ENCODE measurements around the gene DLGAP1. TPM values are rescaled to one million over a fixed set of nuclear protein-coding genes. Genes with fewer than 3 reads are reported as not detected.

The DLGAP1 gene
- total RNA-seq, 2 experiments from 2014 or later, result 0.31 to 0.36 TPM

DNA sequence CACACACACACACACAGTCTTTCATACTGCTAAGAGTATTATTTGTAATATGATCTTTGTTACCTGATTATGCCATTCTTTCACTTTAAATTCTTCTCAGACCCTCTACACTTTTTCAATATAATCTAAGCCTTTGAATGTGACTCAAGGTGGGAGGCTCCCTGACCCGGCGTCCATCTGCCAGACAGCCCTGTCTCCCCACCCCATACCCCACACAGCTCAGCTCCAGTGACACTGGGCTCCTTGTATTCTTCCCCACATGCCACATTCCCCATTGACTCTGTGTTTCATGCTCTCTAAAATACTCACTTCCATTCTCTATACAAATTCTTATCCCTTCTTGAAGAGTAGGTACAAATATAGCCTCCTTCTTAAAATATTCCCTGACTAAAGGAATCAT, 563.0 kb downstream of the DLGAP1 start:
- no peaks in the 10 kb centered on the region for H3K9me3 ChIP-seq (ENCODE audit: control insufficient read depth in 1 of 2, insufficient read depth in 1 of 2, low read length in 2 of 2)
- no peak overlapping the region for H3K27ac Mint-ChIP-seq
- no peaks in the 10 kb centered on the region for H3K27me3 ChIP-seq (ENCODE audit: control insufficient read depth in 1 of 2, insufficient read depth in 2 of 2, low read length in 2 of 2)
- TF ChIP-seq, protein P1, sequence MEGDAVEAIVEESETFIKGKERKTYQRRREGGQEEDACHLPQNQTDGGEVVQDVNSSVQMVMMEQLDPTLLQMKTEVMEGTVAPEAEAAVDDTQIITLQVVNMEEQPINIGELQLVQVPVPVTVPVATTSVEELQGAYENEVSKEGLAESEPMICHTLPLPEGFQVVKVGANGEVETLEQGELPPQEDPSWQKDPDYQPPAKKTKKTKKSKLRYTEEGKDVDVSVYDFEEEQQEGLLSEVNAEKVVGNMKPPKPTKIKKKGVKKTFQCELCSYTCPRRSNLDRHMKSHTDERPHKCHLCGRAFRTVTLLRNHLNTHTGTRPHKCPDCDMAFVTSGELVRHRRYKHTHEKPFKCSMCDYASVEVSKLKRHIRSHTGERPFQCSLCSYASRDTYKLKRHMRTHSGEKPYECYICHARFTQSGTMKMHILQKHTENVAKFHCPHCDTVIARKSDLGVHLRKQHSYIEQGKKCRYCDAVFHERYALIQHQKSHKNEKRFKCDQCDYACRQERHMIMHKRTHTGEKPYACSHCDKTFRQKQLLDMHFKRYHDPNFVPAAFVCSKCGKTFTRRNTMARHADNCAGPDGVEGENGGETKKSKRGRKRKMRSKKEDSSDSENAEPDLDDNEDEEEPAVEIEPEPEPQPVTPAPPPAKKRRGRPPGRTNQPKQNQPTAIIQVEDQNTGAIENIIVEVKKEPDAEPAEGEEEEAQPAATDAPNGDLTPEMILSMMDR (IDR thresholded peaks at IDR 0.05), result no peak
- H3K36me3 ChIP-seq (ENCODE audit: insufficient read depth, low read length), result no peaks in the 10 kb centered on the region
- H3K36me3 Mint-ChIP-seq (ENCODE audit: low read depth), result no peaks in the 10 kb centered on the region
- H3K4me3 Mint-ChIP-seq, result no peak overlapping the region
- H3K27me3 Mint-ChIP-seq, result peaks cover 6% of the 10 kb centered on the region
- ChIA-PET CTCF (no interaction called here), POLR2A (no interaction called here)
- H3K9me3 Mint-ChIP-seq, result no peaks in the 10 kb centered on the region
- ATAC-seq (ENCODE audit: poor library complexity), result no peak
- no peaks in the 10 kb centered on the region for H3K4me1 Mint-ChIP-seq (ENCODE audit: low read depth)
- intact Hi-C loops (cut with DNase I, micrococcal nuclease), result no loop called here
- no peak overlapping the region for H3K4me3 ChIP-seq (ENCODE audit: low read length)
- DNase-seq, result no peak
- H3K27ac ChIP-seq (ENCODE audit: low read depth in 1 of 2, low read length in 2 of 2), result no peak overlapping the region
- H3K4me1 ChIP-seq (ENCODE audit: insufficient read depth, low read length), result no peaks in the 10 kb centered on the region

DNA sequence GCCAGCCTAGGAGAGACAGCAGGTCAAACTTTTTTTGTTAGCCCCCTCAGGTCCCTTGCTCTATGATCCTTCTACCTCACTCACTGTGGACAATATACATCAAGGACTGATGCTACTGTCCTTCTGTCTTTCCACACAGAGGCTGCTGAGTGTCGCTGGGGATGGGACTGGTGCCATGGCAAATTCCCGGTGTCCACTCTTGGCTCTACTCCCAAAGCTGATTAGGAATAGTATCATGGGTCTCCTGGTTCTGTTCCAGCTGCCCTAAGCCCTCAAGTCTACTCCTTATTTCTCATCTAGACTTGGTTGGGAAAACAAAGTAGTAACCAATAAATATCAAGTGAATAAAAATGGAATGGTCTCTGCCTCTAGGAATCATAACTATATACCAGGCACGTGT, 563.9 kb downstream of the DLGAP1 start:
- TF ChIP-seq, protein P1 (IDR thresholded peaks at IDR 0.05), result no peak
- Mint-ChIP-seq H3K36me3 (ENCODE audit: low read depth) (no peaks in the 10 kb centered on the region), H3K27me3 (peaks cover 12% of the 10 kb centered on the region), H3K4me3 (no peak overlapping the region), H3K9me3 (no peaks in the 10 kb centered on the region), H3K27ac (no peak overlapping the region), H3K4me1 (ENCODE audit: low read depth) (no peaks in the 10 kb centered on the region)
- no peak overlapping the region for H3K27ac ChIP-seq (ENCODE audit: low read depth in 1 of 2, low read length in 2 of 2)
- ATAC-seq (ENCODE audit: poor library complexity) (no peak), DNase-seq (no peak)
- CTCF ChIA-PET, result no interaction called here
- no peaks in the 10 kb centered on the region for H3K4me1 ChIP-seq (ENCODE audit: insufficient read depth, low read length)
- POLR2A ChIA-PET, result no interaction called here
- H3K4me3 ChIP-seq (ENCODE audit: low read length), result no peak overlapping the region
- no peaks in the 10 kb centered on the region for H3K36me3 ChIP-seq (ENCODE audit: insufficient read depth, low read length)
- intact Hi-C loops (cut with DNase I, micrococcal nuclease), result no loop called here
- peaks cover 0 to 4% of the 10 kb centered on the region in 2 experiments for H3K27me3 ChIP-seq (ENCODE audit: control insufficient read depth in 1 of 2, insufficient read depth in 2 of 2, low read length in 2 of 2)
- H3K9me3 ChIP-seq (ENCODE audit: control insufficient read depth in 1 of 2, insufficient read depth in 1 of 2, low read length in 2 of 2), result no peaks in the 10 kb centered on the region

DNA sequence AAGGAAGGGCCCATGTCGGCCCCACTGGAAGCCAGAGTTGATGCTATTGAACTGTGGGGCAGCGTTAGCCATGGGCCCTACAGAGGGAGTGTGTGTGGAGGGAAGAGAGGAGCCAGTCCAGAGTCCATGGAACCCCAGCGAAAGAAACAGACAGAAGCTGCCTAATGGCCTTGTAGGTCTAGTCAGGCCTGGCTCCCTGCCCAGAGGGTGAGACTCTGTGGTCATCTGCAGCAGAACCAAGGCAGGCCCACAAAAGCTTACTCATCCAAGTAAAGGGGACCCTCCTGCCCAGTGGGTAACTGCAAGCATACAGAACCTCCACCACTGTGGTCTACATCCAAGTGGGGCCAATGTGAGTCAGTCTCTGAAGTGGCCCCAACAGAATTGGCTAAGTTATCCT, 565.3 kb downstream of the DLGAP1 start:
- Mint-ChIP-seq H3K4me1 (ENCODE audit: low read depth) (no peaks in the 10 kb centered on the region), H3K9me3 (no peaks in the 10 kb centered on the region), H3K27ac (no peak overlapping the region), H3K4me3 (no peak overlapping the region), H3K36me3 (ENCODE audit: low read depth) (no peaks in the 10 kb centered on the region), H3K27me3 (peaks cover 16% of the 10 kb centered on the region)
- TF ChIP-seq, protein P1 (IDR thresholded peaks at IDR 0.05), result no peak
- H3K27me3 ChIP-seq (ENCODE audit: control insufficient read depth in 1 of 2, insufficient read depth in 2 of 2, low read length in 2 of 2), result peaks cover 0 to 4% of the 10 kb centered on the region in 2 experiments
- no peaks in the 10 kb centered on the region for H3K4me1 ChIP-seq (ENCODE audit: insufficient read depth, low read length)
- no peak overlapping the region for H3K4me3 ChIP-seq (ENCODE audit: low read length)
- intact Hi-C loops (cut with DNase I, micrococcal nuclease), result no loop called here
- CTCF ChIA-PET, result no interaction called here
- H3K27ac ChIP-seq (ENCODE audit: low read depth in 1 of 2, low read length in 2 of 2), result no peak overlapping the region
- H3K9me3 ChIP-seq (ENCODE audit: control insufficient read depth in 1 of 2, insufficient read depth in 1 of 2, low read length in 2 of 2), result no peaks in the 10 kb centered on the region
- ATAC-seq (ENCODE audit: poor library complexity) (no peak), DNase-seq (no peak)
- no peaks in the 10 kb centered on the region for H3K36me3 ChIP-seq (ENCODE audit: insufficient read depth, low read length)
- POLR2A ChIA-PET, result no interaction called here

All from CD4-positive, alpha-beta T cell (primary cell).